NCI-H2107 treated with DMSO at 0.1 percent for 48 hours (cell line): ENCODE results near the gene ZNF831.

ENCODE experiments used
- DNase-seq: peaks from one replicate; lab custom pipeline; 2025; ENCODE audit not compliant: unreplicated experiment; lab: John Stamatoyannopoulos, UW

The ZNF831 gene

DNA sequence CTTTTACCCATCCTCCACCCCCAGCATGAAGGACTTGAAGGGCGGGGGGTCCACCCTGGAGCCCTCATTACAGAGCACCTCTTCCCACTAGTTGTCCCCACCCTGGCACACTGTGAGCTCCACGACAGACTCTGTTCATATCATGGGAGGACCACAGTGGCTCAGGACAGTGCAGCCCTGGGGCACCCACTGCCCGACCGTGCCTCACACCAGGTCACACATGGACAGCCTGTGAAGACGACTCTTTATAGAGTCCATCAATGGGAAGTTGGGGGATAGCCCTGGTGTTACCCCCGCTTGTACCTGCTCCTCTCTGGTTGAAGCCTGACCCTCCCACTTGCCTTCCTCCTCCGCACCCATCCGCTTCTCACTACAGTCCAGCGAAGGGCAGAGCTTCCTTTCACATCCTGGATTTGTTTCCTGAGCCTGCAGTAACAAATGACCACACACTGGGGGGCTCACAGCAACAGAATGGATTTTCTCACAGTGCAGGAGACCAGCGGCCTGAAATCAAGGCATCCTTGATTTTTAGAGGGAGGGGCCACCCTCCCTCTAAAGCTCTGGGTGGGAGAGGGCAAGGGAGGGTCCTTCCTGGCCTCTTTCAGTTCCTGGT lies 15.5 kb downstream of the ZNF831 start:
- DNase-seq = no peak

DNA sequence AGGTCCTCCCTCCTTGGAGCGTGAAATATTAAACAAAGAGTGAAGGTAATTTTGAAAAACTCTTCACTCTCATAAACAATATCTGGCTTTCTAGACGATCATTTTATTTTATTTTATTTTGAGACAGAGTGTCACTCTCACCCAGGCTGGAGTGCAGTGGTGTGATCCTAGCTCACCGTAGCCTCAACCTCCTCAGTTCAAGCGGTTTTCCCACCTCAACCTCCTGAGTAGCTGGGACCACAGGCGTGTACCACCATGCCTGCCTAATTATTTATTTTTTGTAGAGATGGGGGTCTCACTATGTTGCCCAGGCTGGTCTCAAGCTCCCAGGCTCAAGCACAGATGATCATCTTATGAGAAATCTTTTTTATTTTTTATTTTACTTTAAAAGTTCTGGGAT lies 16.4 kb downstream of the ZNF831 start:
- no peak for DNase-seq

GRCh38 chr20:59181936-59182335 lies 18.3 kb downstream of the ZNF831 start:
- no peak for DNase-seq

DNA sequence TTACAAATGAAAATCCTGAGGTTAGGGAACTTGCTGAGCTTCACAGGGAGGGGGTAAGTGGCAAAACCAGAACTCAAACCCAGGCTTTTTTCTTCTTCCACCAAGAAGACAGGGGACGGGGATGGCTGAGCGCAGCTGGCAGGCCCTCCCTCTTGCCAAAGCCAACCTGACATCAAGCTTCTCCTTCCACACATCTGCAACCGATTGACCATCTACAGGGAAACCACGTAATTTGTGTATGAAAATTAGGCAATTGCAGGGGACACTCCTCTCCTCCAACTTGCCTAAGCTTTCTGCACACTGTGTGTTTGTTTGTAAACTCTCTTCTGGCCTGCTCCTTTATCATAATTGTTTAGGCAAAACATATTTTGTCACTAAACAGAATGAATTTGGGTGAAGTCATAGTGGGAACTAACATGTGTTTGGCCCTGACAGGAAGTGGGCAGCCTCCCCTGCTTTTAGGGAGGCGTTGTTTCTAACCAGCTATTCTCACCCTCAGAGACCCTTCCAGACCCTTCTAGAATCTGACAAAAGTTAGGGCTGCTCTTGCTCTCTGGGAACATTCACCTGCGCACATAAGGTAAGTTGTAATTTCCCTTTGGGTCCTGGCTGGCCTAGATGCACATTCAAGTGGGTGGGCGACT lies 18.9 kb downstream of the ZNF831 start:
- DNase-seq = no peak

DNA sequence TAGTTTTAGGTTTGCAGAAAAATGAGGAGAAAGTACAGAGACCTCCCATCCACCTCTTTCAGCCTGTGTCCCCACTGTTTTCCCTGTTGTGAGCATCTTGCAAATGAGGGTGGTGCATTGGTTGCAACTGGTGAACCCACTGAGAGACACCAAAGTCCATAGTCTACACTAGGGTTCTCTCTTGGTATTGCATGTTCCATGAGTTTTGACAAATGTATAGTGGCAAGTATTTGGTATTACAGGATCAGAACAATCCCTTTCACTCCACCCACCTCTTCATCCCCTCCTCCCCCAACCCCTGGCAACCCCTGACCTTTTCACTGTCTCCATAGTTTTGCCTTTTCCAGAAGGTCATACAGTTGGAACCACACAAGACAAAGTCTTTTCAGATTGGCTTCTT lies 20.1 kb downstream of the ZNF831 start:
- no peak for DNase-seq

DNA sequence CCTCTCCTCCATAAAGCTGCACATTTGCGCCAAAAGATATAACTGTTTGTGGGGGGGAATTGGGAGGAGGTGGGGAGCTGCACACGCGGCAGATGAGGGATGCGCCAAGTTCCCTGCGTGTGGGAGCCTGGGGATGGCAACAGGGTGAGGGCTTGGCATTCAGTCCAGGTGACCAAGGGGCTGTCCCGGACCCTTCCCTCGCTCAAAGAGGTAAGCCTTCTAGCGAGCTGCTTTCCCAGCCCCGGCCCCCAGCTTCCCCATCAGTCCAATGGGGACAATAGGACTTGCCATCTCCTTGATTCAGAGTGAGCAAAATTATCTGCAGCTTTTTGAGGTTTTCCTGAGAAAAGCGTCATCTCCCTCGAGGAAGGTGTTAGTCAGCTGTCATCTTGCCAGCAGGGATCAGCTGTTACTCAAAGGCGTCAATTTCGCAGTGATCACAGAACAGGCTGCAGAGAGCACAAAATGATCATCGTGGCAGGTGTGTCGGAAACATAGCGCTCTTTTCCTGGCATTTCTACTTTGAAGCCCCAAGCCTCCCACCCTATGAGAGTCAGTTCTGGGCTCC lies 21.3 kb downstream of the ZNF831 start:
- no peak for DNase-seq

DNA sequence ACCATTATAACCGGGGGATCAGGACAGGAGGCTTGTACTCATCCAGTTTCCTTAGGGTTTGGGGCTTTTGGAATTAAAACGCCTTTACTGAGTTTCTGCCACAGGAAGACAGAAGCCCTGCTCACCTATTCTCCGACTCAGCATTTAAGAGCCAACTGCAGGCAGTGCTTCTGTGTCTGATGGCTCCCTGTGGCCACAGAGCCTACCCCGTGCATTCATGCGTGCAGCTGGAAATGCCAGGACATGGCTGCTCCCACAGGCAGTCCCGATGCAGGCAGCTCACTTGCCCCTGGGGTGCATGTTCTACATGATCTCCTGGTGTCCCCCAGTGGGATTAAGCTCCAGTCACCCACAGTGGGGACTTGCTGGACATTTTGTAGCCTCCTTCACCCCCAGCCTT lies 22.2 kb downstream of the ZNF831 start:
- no peak for DNase-seq

DNA sequence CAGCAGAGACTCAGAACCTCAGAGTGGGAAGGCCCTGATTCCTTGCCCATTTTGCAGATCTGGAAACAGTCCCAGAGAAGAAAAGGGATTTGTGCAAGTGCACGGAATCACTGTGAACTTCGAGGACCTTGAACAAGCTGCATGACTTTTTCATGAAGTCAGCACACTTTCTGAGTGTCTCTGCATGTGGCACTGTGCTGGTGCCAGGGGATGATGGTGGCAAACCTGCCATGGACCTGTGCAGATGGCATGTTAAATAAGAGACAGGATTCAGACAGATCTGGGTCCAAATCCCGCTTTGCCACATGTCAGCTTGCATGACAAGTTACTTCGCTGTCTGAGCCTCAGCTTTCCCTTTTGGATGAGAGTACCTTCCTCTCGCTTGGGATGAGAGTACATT lies 26.8 kb downstream of the ZNF831 start:
- no peak for DNase-seq

DNA sequence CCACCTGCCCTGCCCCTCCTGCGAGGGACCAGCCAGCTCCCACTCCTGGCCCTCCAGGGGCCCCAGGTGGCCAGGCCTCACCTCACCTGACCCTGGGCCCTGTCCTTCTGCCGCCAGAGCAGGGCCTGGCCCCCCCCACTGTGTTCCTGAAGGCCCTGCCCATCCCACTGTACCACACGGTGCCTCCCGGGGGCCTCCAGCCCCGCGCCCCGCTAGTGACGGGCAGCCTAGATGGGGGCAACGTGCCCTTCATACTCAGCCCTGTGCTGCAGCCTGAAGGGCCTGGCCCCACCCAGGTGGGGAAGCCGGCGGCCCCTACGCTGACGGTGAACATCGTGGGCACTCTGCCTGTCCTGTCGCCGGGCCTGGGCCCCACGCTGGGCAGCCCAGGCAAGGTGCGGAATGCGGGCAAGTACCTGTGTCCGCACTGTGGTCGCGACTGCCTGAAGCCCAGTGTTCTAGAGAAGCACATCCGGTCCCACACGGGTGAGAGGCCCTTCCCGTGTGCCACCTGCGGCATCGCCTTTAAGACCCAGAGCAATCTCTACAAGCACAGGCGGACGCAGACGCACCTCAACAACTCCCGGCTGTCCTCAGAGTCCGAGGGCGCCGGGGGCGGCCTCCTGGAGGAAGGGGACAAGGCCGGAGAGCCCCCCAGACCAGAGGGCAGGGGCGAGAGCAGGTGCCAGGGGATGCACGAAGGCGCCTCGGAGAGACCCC lies 27.6 kb downstream of the ZNF831 start:
- DNase-seq = no peak

- no peak for DNase-seq
Measured at GRCh38 chr20:59191756-59192532, 28.3 kb downstream of the ZNF831 start.

GRCh38 chr20:59192533-59192896 lies 28.9 kb downstream of the ZNF831 start:
- DNase-seq = no peak

- no peak for DNase-seq
Measured at GRCh38 chr20:59193325-59193724, 29.7 kb downstream of the ZNF831 start.

GRCh38 chr20:59194023-59194935 lies 30.7 kb downstream of the ZNF831 start:
- no peak for DNase-seq

GRCh38 chr20:59195316-59195993 lies 31.8 kb downstream of the ZNF831 start:
- DNase-seq = no peak

- DNase-seq = no peak
Measured at GRCh38 chr20:59204165-59204894, 40.7 kb downstream of the ZNF831 start.

GRCh38 chr20:59205044-59205443 lies 41.4 kb downstream of the ZNF831 start:
- DNase-seq = no peak

- DNase-seq = no peak
Measured at GRCh38 chr20:59207235-59207634, 43.6 kb downstream of the ZNF831 start.

- DNase-seq = no peak
Measured at GRCh38 chr20:59207742-59208357, 44.2 kb downstream of the ZNF831 start.

GRCh38 chr20:59210186-59210585 lies 46.6 kb downstream of the ZNF831 start:
- no peak for DNase-seq
